Thymus (tissue), 2 donors: ENCODE measurements around the gene DEFB118. TPM values are rescaled to one million over a fixed set of nuclear protein-coding genes. Genes with fewer than 3 reads are reported as not detected.

Experiments used
- polyA plus RNA-seq: library from polyadenylated mRNA; stranded (reverse); fragments of 200-250 nt; gene quantifications from one replicate; pipeline ENCODE4 v1.2.3, GENCODE V29; 2013
- total RNA-seq: library from RNA; stranded (reverse); fragments of 120-200 nt; gene quantifications from one replicate; pipeline ENCODE4 v1.2.4, GENCODE V29; 2013
- donor health status: healthy.

The DEFB118 gene
- total and polyA plus RNA-seq, 2 donors = 0.05 TPM; not detected in 1

Other genes with a start within 250 kb of the DEFB118 start
- not detected for gene DEFB115, start 110.9 kb upstream of the DEFB118 start, total RNA-seq
- gene DEFB115, start 110.9 kb upstream of the DEFB118 start, polyA plus RNA-seq = not detected
- not detected for gene DEFB116, start 60.0 kb upstream of the DEFB118 start, total RNA-seq
- gene DEFB116, start 60.0 kb upstream of the DEFB118 start, polyA plus RNA-seq = not detected
- not detected for gene DEFB119, start 22.0 kb downstream of the DEFB118 start, total RNA-seq
- not detected for gene DEFB119, start 22.0 kb downstream of the DEFB118 start, polyA plus RNA-seq
- gene DEFB121, start 37.6 kb downstream of the DEFB118 start, total RNA-seq = not detected
- gene DEFB121, start 37.6 kb downstream of the DEFB118 start, polyA plus RNA-seq = not detected
- not detected for gene DEFB123, start 72.0 kb downstream of the DEFB118 start, total RNA-seq
- gene DEFB123, start 72.0 kb downstream of the DEFB118 start, polyA plus RNA-seq = not detected
- gene DEFB124, start 106.5 kb downstream of the DEFB118 start, total RNA-seq = not detected
- gene DEFB124, start 106.5 kb downstream of the DEFB118 start, polyA plus RNA-seq = 0.23 TPM
- 0.99 TPM for gene REM1, start 106.7 kb downstream of the DEFB118 start, total RNA-seq
- 1.2 TPM for gene REM1, start 106.7 kb downstream of the DEFB118 start, polyA plus RNA-seq
- 23.9 TPM for gene HM13, start 145.8 kb downstream of the DEFB118 start, total RNA-seq
- gene HM13, start 145.8 kb downstream of the DEFB118 start, polyA plus RNA-seq = 87.5 TPM
- 39.4 TPM for gene ID1, start 236.7 kb downstream of the DEFB118 start, total RNA-seq
- gene ID1, start 236.7 kb downstream of the DEFB118 start, polyA plus RNA-seq = 138 TPM